NCI-H524 treated with DMSO at 0.1 percent for 48 hours (cell line): ENCODE data around the gene SCNN1B.
A peak's percentile ranks its signal among the peaks of the same experiment; 100 is the strongest.
"Not testable (repeated sequence)": the region's sequence is repeated elsewhere in the genome, so short reads cannot be mapped to it uniquely, and the experiment has no call there.

Source experiments
- DNase-seq: peaks from one replicate; lab custom pipeline; 2025; lab: John Stamatoyannopoulos, UW

SCNN1B gene

GRCh38 chr16:23355106-23355670 is 53.1 kb downstream of the SCNN1B start:
- no peak for DNase-seq

- no peak for DNase-seq
Observed at GRCh38 chr16:23356941-23357340, 54.8 kb downstream of the SCNN1B start.

GRCh38 chr16:23357761-23358290 is 55.7 kb downstream of the SCNN1B start:
- DNase-seq = peak; percentile 89

- no peak for DNase-seq
Observed at GRCh38 chr16:23359092-23359760, 57.1 kb downstream of the SCNN1B start.

- DNase-seq = no peak
Observed at GRCh38 chr16:23362460-23363317, 60.6 kb downstream of the SCNN1B start.

GRCh38 chr16:23365602-23366240 is 63.6 kb downstream of the SCNN1B start:
- no peak for DNase-seq

GRCh38 chr16:23366341-23366740 is 64.2 kb downstream of the SCNN1B start:
- DNase-seq = not testable (repeated sequence)

GRCh38 chr16:23367564-23367963 is 65.5 kb downstream of the SCNN1B start:
- DNase-seq = no peak

- DNase-seq = no peak
Observed at GRCh38 chr16:23367988-23368387, 65.9 kb downstream of the SCNN1B start.

GRCh38 chr16:23368469-23368868 is 66.4 kb downstream of the SCNN1B start:
- DNase-seq = no peak

- DNase-seq = no peak
Observed at GRCh38 chr16:23369416-23369815, 67.3 kb downstream of the SCNN1B start.

GRCh38 chr16:23371368-23371767 is 69.3 kb downstream of the SCNN1B start:
- no peak for DNase-seq

GRCh38 chr16:23373436-23374219 is 71.5 kb downstream of the SCNN1B start:
- no peak for DNase-seq

GRCh38 chr16:23374721-23375510 is 72.8 kb downstream of the SCNN1B start:
- DNase-seq = no peak

- no peak for DNase-seq
Observed at GRCh38 chr16:23375643-23376042, 73.5 kb downstream of the SCNN1B start.

GRCh38 chr16:23377071-23377931 is 75.2 kb downstream of the SCNN1B start:
- no peak for DNase-seq

GRCh38 chr16:23378256-23378655 is 76.2 kb downstream of the SCNN1B start:
- no peak for DNase-seq

GRCh38 chr16:23378921-23379320 is 76.8 kb downstream of the SCNN1B start:
- DNase-seq = no peak

GRCh38 chr16:23379707-23380106 is 77.6 kb downstream of the SCNN1B start:
- DNase-seq = no peak

- no peak for DNase-seq
Observed at GRCh38 chr16:23380501-23380951, 78.4 kb downstream of the SCNN1B start.
